Fibroblast of pulmonary artery (primary cell): ENCODE results near the gene TRIM27.

Experiments
- DNase-seq: peaks from one replicate; pipeline ENCODE4 v3.0.0-alpha.2; 2010; ENCODE audit warnings: low read depth
- H3K4me3 ChIP-seq: replicated peaks from 2 replicates; pipeline ENCODE4 v1.5.1; 2011; ENCODE audit warnings: low read depth, mild to moderate bottlenecking, control low read depth, low read length, moderate library complexity
- TF ChIP-seq, protein P1 (sequence below): IDR thresholded peaks from 2 replicates; pipeline ENCODE4 v1.5.1; 2011; ENCODE audit warnings: mild to moderate bottlenecking, control low read depth, low read length, inconsistent platforms; ENCODE audit errors: missing control alignments

The TRIM27 gene

DNA sequence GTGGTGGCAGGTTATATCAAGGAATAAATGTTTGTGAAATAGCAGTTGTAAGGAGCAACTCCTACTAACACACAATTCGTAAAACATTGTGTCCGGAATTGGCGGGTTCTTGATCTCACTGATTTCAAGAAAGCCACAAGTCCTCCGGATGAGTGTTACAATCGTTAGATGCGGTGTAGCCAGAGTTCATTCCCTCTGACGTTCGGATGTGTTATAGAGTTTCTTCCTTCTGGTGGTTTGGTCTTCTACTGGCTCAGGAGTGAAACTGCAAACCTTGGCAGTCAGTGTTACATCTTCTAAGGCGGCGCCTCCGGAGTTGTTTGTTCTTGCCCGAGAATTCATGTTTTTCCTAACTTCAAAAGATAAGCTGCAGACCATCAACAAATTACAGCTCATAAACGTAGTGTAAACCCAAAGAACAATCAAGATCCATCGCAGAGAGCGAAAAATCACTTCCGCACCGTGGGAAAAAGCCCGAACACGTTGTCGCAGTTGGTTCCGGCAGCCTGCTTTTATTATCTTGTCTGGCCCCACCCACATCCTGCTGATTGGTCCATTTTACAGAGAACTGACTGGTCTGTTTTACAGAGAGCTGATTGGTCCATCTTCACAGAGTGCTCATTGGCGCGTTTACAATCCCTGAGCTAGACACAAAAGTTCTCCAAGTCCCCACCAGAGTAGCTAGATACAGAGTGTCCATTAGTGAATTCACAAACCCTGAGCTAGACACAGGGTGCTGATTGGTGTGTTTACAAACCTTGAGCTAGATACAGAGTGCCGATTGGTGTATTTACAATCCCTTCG, 58.2 kb downstream of the TRIM27 start:
- TF ChIP-seq, protein P1, sequence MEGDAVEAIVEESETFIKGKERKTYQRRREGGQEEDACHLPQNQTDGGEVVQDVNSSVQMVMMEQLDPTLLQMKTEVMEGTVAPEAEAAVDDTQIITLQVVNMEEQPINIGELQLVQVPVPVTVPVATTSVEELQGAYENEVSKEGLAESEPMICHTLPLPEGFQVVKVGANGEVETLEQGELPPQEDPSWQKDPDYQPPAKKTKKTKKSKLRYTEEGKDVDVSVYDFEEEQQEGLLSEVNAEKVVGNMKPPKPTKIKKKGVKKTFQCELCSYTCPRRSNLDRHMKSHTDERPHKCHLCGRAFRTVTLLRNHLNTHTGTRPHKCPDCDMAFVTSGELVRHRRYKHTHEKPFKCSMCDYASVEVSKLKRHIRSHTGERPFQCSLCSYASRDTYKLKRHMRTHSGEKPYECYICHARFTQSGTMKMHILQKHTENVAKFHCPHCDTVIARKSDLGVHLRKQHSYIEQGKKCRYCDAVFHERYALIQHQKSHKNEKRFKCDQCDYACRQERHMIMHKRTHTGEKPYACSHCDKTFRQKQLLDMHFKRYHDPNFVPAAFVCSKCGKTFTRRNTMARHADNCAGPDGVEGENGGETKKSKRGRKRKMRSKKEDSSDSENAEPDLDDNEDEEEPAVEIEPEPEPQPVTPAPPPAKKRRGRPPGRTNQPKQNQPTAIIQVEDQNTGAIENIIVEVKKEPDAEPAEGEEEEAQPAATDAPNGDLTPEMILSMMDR, result no peak
- DNase-seq, result no peak
- H3K4me3 ChIP-seq, result no peak overlapping the region

DNA sequence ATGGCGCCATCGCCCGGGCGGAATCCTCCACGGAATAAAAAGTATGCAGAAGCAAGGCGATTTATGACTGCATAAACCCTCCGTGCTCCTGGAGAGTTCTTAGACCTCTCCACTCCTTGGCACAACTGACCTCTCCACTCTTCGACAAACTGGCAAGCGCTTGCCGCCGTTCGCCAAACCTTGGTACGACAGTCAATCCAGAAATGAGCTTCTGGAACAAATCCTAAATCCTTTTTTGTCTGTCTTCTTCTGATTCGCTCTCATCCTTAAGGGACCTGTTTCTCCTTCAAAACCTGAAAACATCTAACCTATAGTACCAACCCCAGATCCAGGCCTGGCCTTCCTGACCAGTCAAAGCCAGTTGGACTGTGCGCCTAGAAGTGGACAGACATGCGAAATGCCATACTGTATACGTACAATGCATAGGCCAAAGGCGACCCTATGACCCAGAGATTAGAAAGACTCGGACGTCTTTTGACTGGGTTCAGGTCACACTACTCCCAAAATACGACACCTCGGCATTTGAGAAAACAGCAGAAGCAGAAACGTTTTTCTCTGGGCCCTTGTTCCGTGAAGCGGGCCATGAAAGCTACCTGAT, 59.4 kb downstream of the TRIM27 start:
- no peak for DNase-seq
- TF ChIP-seq, protein P1, result no peak
- peak overlapping the region; percentile 89 for H3K4me3 ChIP-seq

DNA sequence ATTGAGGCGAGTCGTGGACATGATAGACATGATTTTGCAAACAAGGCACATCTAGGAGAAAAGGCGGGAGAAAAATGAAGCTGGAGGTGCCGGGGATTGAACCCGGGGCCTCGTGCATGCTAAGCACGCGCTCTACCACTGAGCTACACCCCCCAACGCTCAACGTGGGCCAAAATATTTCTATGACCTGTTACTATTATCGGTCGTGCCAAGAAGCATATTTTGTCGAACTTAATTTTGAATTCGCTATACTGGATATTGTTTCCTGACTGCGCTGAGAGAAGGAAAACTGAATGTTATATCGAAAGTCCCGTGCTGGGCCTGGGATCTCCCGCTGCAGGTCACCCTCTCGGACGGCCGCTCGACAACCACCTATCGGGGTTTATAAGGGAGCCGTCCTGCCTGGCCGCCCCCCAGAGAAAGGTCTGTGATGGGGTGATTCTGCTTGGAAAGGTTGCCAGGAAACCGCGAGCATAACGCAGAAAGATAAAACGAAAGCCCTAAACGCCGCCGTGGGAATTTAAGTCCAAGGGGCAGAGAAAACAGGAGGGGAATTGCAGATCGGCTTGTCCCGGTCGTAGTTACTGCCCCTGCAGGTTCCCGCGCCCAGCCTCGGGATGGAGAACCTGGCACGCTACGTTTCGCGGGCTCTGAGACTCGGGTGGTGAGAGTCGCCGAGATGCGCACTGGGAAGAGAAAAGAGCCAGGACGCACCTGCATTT, 60.0 kb downstream of the TRIM27 start:
- peak; percentile 90 for DNase-seq
- TF ChIP-seq, protein P1, result no peak
- H3K4me3 ChIP-seq, result peak overlapping the region; percentile 89

- no peak for DNase-seq
- TF ChIP-seq, protein P1, result no peak
- H3K4me3 ChIP-seq, result no peak overlapping the region
These were observed 61.7 kb downstream of the TRIM27 start for GRCh38 chr6:28862077-28862476.

- TF ChIP-seq, protein P1, result no peak
- H3K4me3 ChIP-seq, result no peak overlapping the region
- no peak for DNase-seq
These were observed 62.4 kb downstream of the TRIM27 start for GRCh38 chr6:28861339-28861738.

- TF ChIP-seq, protein P1, result no peak
- no peak overlapping the region for H3K4me3 ChIP-seq
- DNase-seq, result no peak
These were observed 63.2 kb downstream of the TRIM27 start for GRCh38 chr6:28860581-28860980.
